Stimulated activated CD8-positive, alpha-beta memory T cell treated with anti-CD3 and anti-CD28 coated beads, Interleukin-4, amount 100 ng/mL, for 48 hours (primary cell): ENCODE data around the gene SMCO4.
A peak's percentile ranks its signal among the peaks of the same experiment; 100 is the strongest.
"Not testable (repeated sequence)": the region's sequence is repeated elsewhere in the genome, so short reads cannot be mapped to it uniquely, and the experiment has no call there.

Source experiments
- DNase-seq: peaks from one replicate; pipeline ENCODE4 v3.0.0-alpha.2; 2020

SMCO4 gene

GRCh38 chr11:93463666-93464065 lies 79.5 kb downstream of the SMCO4 start:
- DNase-seq = not testable (repeated sequence)

DNA sequence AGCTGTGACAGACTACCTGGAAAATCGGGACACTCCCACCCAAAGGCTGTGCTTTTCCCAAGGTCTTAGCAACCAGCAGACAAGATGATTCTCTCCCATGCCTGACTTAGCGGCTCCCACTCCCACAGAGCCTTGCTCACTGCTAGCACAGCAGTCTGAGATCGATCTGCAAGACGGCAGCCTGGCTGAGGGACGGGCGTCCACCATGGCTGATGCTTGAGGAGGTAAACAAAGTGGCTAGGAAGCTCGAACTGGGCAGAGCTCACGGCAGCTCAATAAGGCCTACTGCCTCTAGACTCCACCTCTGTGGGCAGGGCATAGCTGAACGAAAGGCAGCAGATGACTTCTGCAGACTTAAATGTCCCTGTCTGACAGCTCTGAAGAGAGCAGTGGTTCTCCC lies 84.9 kb downstream of the SMCO4 start:
- DNase-seq = no peak

DNA sequence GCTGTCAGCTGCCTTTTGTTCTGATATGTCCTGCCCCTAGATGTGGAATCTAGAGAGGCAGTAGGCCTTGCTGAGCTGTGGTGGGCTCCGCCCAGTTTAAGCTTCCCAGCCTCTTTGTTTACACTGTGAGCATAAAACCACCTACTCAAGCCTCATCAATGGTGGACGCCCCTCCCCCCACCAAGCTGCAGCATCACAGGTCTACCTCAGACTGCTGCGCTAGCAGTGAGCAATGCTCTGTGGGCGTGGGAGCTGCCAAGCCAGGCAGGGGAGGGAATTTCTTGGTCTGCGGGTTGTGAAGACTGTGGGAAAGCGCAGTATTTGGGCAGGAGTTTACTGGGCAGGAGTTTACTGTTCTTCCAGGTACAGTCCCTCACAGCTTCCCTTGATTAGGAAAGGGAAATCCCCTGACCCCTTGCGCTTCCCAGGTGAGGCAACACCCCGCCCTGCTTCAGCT lies 98.5 kb downstream of the SMCO4 start:
- peak; percentile 28 for DNase-seq

- not testable (repeated sequence) for DNase-seq
Observed at GRCh38 chr11:93443232-93443631, 100.0 kb downstream of the SMCO4 start.

DNA sequence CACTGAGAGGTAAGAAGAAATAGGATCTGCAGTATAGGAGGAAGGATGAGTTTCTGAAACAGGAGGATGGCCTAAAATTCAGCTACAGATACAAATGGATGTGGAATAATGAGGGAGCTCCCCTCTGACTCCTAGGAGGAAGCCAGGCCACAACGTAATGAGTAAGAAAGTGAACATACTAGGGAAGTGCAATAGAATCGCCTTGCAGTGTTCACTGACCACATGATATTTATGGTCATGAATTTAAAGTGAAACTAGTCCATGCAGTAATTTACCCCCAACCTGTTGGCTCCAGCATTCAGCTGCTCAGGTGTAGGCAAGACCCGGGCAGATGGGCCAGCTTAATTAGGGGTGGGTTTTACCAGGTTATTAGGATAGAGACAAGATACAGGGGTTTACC lies 110.9 kb downstream of the SMCO4 start:
- no peak for DNase-seq
